PFSK-1 (cell line): ENCODE measurements around the gene THSD4.

Experiments
- FOXP2 ChIP-seq: optimal IDR thresholded peaks from 2 replicates; pipeline ENCODE3; 2011; ENCODE audit warnings: borderline replicate concordance, control low read depth, inconsistent platforms; ENCODE audit not compliant: insufficient read depth; ENCODE audit errors: extremely low read length, extremely low read depth
- POLR2AphosphoS5 ChIP-seq: IDR thresholded peaks from 2 replicates; pipeline ENCODE4 v1.6.1; 2012; ENCODE audit warnings: low read depth, mild to moderate bottlenecking, control low read depth, low read length, moderate library complexity
- SIN3A ChIP-seq: IDR thresholded peaks from 2 replicates; pipeline ENCODE4 v1.6.1; 2012; ENCODE audit warnings: mild to moderate bottlenecking, low read length, moderate library complexity, borderline replicate concordance; ENCODE audit not compliant: insufficient read depth
- TAF1 ChIP-seq: IDR thresholded peaks from 2 replicates; pipeline ENCODE4 v1.6.1; 2012; ENCODE audit warnings: low read length, control low read depth, borderline replicate concordance; ENCODE audit not compliant: insufficient read depth
- TF ChIP-seq, protein P1 (sequence below), 2 experiments: IDR thresholded peaks; 2 replicates each; pipeline versions ENCODE4 v1.6.1 to v1.8.0; 2011 to 2012; ENCODE audit warnings: low read depth in 2 of 2, low read length in 2 of 2, control low read depth in 1 of 2, inconsistent platforms in 1 of 2, mild to moderate bottlenecking in 1 of 2, moderate library complexity in 1 of 2; ENCODE audit not compliant: insufficient read depth in 1 of 2

Gene THSD4

DNA sequence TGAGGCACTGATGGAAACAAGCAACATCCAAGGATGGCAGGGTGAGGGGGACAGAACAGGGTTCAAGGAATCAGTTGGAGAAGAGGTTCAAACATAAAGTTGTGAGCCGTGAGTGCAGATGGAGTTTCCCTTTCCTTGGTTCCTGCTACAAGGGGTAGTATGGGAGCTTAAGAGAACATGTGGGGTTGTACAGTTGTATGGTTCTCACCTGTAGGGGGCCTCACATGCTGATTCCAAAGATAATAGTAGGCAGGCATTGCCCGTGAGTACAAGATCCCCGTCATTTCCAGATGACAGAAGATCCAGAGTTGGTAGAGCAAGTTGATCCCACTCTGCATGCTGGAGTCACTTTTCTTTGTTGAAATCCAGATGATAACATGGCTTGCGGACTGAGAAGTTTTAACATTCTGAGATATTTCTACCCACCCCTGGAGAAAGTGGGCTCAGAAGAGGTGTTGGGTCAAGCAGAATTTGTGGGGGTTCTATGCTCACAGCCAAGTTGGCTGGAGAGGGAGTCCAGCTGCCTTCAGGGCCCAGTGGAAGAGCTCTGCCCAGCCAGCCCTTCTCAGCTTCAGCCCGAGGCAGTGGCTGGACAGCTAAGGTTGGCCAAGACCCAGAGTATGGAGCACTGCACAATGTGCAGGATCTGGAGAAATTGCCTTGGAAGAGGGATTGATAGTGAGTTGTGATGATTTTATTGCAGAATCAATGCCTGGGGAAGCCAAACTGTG lies 141.8 kb downstream of the THSD4 start:
- TF ChIP-seq, protein P1, sequence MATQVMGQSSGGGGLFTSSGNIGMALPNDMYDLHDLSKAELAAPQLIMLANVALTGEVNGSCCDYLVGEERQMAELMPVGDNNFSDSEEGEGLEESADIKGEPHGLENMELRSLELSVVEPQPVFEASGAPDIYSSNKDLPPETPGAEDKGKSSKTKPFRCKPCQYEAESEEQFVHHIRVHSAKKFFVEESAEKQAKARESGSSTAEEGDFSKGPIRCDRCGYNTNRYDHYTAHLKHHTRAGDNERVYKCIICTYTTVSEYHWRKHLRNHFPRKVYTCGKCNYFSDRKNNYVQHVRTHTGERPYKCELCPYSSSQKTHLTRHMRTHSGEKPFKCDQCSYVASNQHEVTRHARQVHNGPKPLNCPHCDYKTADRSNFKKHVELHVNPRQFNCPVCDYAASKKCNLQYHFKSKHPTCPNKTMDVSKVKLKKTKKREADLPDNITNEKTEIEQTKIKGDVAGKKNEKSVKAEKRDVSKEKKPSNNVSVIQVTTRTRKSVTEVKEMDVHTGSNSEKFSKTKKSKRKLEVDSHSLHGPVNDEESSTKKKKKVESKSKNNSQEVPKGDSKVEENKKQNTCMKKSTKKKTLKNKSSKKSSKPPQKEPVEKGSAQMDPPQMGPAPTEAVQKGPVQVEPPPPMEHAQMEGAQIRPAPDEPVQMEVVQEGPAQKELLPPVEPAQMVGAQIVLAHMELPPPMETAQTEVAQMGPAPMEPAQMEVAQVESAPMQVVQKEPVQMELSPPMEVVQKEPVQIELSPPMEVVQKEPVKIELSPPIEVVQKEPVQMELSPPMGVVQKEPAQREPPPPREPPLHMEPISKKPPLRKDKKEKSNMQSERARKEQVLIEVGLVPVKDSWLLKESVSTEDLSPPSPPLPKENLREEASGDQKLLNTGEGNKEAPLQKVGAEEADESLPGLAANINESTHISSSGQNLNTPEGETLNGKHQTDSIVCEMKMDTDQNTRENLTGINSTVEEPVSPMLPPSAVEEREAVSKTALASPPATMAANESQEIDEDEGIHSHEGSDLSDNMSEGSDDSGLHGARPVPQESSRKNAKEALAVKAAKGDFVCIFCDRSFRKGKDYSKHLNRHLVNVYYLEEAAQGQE (IDR thresholded peaks at IDR 0.05; ENCODE audit: insufficient read depth in 1 of 2, low read depth in 2 of 2, low read length in 2 of 2) = no peak
- TF ChIP-seq SIN3A (no peak), TAF1 (no peak), POLR2AphosphoS5 (no peak), FOXP2 (no peak)

DNA sequence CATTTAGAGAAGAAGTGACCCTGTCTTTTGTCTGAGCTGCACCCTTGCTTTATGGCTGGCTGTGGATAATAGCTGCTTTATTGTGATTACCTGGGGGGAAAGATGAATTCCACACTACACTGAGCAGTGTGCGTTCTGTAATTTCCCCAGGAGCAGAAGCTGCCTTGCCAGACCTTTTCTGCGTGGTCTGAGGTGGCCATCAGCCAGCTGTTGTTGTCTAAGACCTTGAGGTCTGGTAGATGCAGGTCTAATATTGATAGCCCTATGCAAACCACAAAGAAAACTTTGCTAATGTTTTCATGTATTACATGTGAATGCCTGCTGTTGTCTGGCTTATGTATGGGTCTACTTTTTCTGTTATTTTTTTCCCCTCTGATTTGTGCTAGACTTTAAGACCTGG lies 144.6 kb downstream of the THSD4 start:
- no peak for TF ChIP-seq TAF1
- no peak for TF ChIP-seq SIN3A
- TF ChIP-seq, protein P1 (IDR thresholded peaks at IDR 0.05; ENCODE audit: insufficient read depth in 1 of 2, low read depth in 2 of 2, low read length in 2 of 2) = no peak
- TF ChIP-seq POLR2AphosphoS5 = no peak
- no peak for TF ChIP-seq FOXP2

DNA sequence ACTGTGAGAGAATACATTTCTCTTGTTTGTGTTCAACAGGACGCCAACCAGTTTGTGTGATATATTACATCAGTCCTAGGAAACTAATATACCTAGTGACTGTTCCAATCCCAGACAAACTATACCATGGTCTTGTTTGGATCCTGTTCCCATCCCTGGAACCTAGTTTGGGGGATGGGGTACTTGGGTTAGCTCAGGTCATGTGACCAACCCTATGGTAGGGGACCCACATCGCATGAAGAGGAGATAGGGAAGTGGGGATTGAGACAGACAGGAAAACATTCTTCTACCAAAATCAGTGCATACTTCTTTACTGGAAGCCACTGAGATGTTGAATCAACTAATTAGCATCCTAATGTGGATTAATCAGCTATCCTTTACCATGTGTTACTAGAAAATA lies 146.1 kb downstream of the THSD4 start:
- TF ChIP-seq FOXP2 (no peak), SIN3A (no peak), TAF1 (no peak), POLR2AphosphoS5 (no peak)
- TF ChIP-seq, protein P1 (IDR thresholded peaks at IDR 0.05; ENCODE audit: insufficient read depth in 1 of 2, low read depth in 2 of 2, low read length in 2 of 2) = no peak

DNA sequence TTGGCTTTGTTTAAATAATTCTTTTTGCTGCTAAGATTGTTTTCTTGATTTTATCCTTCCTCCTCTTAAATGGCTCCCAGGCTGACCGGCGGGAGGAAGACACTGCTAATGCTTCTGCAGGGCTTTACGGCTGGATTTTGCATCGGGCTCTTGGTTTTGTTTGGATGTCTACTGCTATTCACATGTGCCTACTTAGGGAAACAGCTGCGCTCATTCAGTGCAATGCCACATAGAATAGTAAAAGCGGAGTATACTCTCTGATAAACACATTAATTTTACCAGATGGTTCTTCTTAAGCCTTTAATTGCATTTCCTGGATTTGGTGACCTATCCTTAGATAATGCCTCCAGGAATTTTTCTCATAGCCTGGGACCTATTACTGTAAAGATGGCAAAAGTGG lies 146.6 kb downstream of the THSD4 start:
- TF ChIP-seq TAF1 = no peak
- TF ChIP-seq, protein P1 (IDR thresholded peaks at IDR 0.05; ENCODE audit: insufficient read depth in 1 of 2, low read depth in 2 of 2, low read length in 2 of 2) = no peak

DNA sequence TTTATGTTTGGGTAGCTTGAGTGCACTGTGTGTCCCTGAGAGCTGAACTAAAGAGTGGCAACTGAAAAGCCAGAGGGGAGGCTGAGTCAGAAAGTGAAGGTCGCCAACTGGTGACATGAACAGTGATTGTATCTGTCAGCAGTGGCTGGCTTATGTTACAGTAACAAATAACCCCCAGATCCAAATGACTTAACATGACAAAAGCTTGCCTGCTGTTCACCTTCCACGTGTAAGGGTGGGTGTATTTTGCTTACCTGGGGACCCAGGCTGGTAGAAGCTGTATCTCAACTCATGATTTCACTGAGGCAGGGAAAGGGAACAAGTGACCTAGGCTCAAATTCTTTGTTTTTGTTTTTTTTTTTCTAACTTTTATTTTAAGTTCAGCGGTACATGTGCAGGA lies 147.3 kb downstream of the THSD4 start:
- TF ChIP-seq POLR2AphosphoS5 (no peak), TAF1 (no peak), SIN3A (no peak), FOXP2 (no peak)
- TF ChIP-seq, protein P1 (IDR thresholded peaks at IDR 0.05; ENCODE audit: insufficient read depth in 1 of 2, low read depth in 2 of 2, low read length in 2 of 2) = no peak
